GM20431 (cell line): ENCODE measurements around the gene SETD1A.
"Not testable (repeated sequence)": the region's sequence is repeated elsewhere in the genome, so short reads cannot be mapped to it uniquely, and the experiment has no call there.

Experiments used
- in situ Hi-C: fragments of 300-500 bp; cut with MseI, MboI; formaldehyde crosslinking; loops from one replicate; pipeline ENCODE4 v1.15.0; 2020; ENCODE audit warnings: low sequenced_read_pairs; ENCODE audit not compliant: unreplicated experiment

The SETD1A gene

DNA sequence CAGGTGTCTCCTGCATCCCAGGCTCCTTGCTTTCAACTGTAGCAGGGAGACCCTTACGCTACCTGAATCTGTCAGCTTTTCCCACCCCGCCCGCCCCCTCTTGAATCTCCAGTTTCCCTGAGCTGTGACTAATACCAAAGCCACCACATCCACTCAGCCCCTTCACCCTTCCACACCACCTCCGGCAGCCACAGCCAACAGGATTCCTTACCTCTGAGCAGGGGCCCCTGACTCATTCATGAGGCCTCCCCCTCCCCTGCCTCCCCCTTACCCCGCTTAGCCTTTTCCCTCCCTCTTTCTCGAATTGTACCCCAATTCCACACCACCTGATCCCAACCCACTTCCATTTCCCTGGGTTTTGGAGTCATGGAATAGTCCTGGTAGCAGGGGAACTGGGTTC is 50.6 kb downstream of the SETD1A start:
- in situ Hi-C loops = no loop called here

DNA sequence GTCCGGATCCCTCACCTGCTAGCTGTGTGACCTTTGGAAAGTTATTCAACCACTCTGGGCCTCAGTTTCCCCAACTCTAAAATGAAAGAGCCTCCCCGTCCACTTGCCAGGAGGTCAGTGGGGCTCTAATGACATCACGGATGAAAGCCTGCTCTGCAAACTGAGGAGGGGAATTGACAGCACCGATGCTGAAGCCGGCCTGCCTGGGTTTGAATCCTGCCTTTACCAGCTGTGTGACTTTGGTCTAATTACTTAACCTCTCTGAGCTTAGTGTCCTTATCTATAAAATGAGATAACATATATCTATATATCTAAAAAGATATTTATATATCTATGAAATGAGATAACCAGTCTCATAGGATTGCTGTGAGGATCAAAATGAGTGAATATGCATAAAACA is 51.0 kb downstream of the SETD1A start:
- in situ Hi-C loops = no loop called here

DNA sequence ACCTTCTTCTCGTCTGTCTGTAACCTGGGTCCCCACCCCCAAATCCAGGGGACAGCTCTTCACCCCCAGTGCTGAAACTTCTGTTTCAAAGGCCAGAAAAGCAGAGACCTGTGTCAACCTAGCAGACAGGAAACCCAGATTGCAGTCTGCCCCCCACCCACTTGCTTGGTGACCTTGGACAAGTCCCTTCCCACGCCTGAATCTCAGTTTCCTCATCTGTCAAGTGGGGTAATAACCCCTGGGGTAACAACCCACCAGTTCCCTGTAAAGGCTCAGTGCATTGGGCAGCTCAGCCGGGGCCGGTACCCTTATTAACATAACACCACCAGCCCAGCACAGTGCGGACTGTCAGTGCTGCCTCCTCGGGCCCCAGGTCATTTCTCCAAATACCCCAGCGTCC is 51.6 kb downstream of the SETD1A start:
- in situ Hi-C loops = no loop called here

DNA sequence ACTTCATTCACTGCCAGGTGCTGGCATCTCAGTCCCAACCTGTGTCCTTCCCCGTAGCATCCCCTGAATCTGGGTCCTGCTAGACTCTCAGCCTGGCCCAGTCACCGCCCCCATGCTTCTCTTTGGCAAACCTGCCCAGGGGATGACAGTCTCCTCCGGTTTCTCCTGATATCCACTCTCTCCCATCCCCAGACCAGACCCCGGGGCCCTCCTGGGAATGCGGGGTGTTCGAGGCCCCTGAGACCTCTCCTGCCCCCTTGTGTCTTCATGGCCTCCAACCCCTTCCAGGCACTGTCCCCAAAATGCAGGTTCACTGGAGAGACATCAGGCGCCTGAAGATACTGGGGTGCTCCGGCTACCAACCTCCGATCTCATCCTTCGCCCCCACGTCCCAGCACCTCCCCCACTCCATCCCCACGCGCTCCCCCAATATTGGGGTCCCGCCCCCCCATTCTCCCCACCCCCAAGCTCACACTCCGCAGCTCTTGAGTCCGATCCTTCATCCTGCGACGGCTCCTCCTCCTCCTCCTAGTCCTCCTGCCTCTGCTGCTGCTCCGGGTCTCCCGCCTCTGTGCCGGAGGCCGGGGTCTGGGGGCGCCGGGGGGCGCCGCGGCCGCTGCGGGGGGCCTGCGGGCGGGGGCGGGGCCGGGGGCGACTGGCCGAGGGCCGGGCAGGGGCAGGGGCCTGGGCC is 52.5 kb downstream of the SETD1A start:
- in situ Hi-C loops = no loop called here

DNA sequence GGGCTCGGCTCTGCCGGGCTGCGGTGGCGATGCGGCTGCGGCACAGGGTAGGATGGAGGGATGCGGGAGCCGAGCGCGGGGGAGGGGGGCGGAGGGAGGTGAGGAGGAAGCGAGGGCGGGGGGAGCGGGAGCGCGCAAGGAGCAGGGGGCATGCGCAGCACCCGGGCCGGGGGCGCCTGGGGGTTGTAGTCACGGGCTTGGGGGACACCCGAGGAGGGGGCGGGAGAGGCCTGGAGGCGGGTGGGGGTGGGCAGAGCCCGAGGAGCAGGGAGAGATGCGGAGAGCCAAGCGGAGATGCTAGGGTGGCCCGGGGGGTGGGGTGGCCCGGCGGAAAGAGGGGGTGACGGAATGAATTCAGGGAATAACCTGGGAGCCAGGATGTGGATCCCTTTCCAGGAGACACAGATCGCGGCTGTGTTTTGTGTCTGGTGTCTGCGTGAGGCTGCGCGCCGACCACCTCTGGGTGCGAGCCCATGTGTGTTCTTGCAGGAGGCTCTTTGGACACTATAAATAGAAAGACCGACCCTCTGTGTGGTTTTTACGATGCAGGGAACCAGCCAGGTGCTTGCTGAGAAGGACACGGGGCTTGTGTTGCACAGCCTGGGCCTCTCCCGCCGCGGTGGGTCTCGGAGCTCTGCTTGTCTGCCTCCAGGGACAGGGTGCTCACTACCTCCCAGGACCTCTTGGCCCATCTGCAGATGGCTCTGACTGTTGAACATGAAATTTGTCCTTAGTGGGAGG is 53.2 kb downstream of the SETD1A start, which contains the start of gene STX1B:
TSS of gene STX1B (minus strand) at position 54 of the 741 bp plus-strand sequence. CDS start 242 bp downstream, outside the sequence.
- in situ Hi-C loops = no loop called here

GRCh38 chr16:31011815-31012214 is 54.3 kb downstream of the SETD1A start:
- in situ Hi-C loops = not testable (repeated sequence)

- in situ Hi-C loops = not testable (repeated sequence)
Observed at GRCh38 chr16:31013292-31013691, 55.7 kb downstream of the SETD1A start.

- in situ Hi-C loops = no loop called here
Observed at GRCh38 chr16:31016018-31016417, 58.5 kb downstream of the SETD1A start.

- in situ Hi-C loops = not testable (repeated sequence)
Observed at GRCh38 chr16:31017756-31018155, 60.2 kb downstream of the SETD1A start.

GRCh38 chr16:31020536-31020935 is 63.0 kb downstream of the SETD1A start:
- in situ Hi-C loops = no loop called here

DNA sequence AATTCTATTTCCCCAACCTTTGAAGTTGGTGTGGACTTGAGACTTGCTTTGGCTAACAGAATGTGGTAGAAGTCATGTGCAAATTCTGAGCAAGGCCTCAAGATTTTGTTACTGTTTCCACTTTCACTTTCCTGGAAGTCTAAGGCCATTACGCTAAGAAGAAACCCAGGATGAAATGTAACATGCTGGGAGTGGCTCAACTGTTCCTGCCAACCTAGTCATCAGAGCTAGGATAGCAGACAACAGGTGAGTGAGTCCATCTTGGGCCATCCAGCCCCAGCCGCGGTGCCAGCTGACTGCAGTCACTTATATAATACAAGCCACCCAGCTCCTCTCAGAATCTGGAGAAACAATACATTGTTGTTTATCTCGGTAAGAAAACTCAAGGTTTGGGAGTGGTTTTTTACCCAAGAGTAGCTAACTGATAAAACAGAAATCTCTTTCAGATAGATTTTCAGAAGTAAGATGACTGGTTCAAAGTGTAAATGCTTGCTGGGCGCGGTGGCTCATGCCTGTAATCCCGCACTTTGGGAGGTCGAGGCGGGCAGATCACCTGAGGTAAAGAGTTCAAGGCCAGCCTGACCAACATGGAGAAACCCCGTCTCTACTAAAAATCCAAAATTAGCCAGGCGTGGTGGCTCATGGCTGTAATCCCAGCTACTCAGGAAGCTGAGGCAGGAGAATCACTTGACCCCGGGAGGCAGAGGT is 65.1 kb downstream of the SETD1A start:
- in situ Hi-C loops = no loop called here

GRCh38 chr16:31023252-31023602 is 65.7 kb downstream of the SETD1A start:
- in situ Hi-C loops = no loop called here

- in situ Hi-C loops = no loop called here
Observed at GRCh38 chr16:31023627-31024226, 66.2 kb downstream of the SETD1A start.

DNA sequence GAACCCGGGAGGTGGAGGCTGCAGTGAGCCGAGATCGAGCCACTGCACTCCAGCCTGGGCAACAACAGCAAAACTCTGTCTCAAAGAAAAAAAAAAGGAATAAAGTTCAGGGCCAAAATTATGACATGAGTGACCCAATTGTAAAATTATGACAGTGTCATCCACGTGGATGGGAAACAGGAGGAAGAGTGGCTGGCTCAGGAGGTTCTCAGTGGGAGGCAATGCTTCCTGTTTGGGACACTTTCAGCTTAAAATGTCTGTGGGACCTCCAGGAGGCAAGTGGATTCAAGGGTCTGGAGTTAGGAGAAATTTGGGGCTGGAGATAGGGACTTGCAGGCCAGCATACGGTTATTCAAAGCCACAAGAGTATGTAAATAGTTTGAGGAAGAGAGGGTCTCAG is 67.8 kb downstream of the SETD1A start:
- in situ Hi-C loops = no loop called here

DNA sequence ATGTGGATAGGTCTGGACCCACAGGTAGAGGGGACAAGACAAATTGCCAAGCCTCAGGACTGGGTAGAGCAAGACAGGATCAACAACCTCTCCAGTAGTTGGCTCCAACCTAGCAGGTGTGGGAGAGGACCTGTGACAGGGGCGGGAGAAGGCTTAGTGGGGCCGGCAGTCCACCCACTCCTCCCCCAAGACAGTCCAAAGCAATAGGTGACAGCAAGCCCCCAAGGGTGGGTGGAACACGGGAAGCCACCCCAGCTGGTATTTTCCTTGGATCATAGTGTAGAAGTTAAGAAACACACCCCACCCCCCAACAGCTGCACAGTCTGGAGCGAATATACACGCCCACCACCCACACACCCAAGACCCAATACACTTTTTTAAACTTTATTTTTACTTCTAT is 71.7 kb downstream of the SETD1A start:
- in situ Hi-C loops = no loop called here

GRCh38 chr16:31031276-31031675 is 73.7 kb downstream of the SETD1A start:
- in situ Hi-C loops = no loop called here

DNA sequence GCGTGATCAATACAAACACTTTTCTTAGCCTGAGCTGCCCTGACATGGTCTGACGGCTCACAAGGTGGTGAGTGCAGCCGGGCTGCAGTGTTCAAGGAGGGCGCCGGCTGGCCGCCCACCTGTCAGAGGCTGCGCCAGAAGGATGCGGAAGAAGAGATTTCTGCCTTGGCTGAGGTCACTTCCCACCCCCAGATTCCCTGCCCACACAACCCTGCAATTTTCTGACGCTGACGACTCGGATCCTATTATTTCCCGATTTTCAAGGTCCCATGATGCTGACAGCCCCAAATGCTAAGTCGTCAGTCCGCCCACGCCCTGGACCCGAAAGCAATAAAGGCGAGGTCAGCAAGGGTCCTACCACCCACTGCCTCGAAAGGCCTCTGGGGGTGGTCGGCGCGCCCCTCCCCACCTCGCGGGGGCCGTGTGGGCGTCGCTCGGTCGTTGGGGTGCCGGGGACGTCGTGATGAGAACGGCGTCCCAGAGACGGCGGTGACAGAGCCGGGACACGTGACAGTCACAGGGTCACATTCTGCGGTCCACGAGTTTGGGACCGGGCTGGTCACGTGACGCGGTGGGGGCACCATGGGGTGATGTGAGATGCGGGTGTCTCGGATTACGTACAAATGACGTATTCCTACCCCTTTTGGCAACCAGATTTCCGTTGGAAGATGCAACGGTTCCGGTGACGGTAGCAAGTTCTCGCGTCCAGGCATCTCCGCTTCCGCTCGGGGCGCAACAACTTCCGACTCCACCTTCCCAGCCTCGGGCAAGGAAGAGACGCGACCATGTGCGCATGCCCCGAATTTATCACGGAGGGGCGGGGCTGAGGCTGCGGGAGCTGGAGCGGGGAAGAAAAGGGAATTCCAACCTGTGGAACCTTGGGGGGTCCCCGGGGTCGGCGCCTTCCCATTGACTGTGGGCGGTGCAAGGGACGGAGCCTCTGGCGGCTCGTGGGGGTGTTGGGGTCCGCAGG is 75.5 kb downstream of the SETD1A start, which contains the start of gene STX4:
TSS of gene STX4 (plus strand) at position 823 of the 973 bp plus-strand sequence. CDS start 248 bp downstream, outside the sequence.
- in situ Hi-C loops = no loop called here

DNA sequence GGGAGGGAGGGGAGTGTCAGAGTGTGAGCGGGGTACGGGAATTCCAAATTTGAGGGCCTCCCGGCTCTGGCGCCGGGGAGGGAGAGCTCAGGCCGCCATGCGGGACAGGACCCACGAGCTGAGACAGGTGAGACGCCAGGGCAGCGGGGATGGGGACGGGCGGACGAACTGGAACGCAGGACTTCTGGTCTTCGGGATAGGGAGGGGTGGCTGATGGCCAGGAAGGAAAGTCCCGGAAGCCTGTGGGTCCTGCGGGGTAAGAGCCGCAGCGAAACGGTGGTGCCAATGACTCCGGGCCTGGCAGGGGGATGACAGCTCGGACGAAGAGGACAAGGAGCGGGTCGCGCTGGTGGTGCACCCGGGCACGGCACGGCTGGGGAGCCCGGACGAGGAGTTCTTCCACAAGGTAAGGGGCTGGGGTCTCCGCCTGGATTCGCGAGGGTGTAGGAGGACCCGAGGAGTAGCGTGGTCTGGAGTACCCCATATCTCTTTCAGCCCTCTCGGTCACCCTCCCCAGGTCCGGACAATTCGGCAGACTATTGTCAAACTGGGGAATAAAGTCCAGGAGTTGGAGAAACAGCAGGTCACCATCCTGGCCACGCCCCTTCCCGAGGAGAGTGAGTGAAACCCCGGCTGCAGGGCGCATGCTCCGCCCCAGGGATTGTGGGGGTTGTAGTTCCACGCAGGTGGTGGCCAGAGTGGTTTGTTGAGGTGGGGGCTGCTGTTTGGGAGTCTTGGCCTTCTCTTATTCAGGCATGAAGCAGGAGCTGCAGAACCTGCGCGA is 76.3 kb downstream of the SETD1A start:
- in situ Hi-C loops = no loop called here
